B cell (primary cell): ENCODE data around the gene WWTR1. TPM values are rescaled to one million over a fixed set of nuclear protein-coding genes. Genes with fewer than 3 reads are reported as not detected.

Experiments
- ATAC-seq: fragments of 200-7000 bp; cut with Tn5 transposase; one replicate; pipeline ENCODE4 v1.10.0; 2021; ENCODE audit warnings: low read depth, mild to moderate bottlenecking, moderate number of reproducible peaks, moderate library complexity
- CTCF ChIA-PET: fragments of 350-600 bp; sonication (Branson Sonifier 250); formaldehyde crosslinking; loops from one replicate; lab custom pipeline; 2021; ENCODE audit warnings: antibody characterized with exemption, inconsistent platforms; lab: Charles Lee
- POLR2A ChIA-PET: fragments of 350-600 bp; sonication (Branson Sonifier 250); formaldehyde crosslinking; loops from one replicate; lab custom pipeline; 2021; ENCODE audit warnings: antibody characterized with exemption; lab: Charles Lee
- DNase-seq: peaks from one replicate; pipeline ENCODE4 v3.0.0; 2013
- H2AFZ ChIP-seq: 2 replicates; pipeline ENCODE4 v1.6.1; 2012; ENCODE audit warnings: mild to moderate bottlenecking, low read depth, low read length; ENCODE audit not compliant: insufficient read depth, poor library complexity, severe bottlenecking
- H3K27ac ChIP-seq, 2 donors: 1 replicate in 1 of 2; 2 replicates in 1 of 2; pipeline ENCODE4 v1.5.1; 2012 to 2013; ENCODE audit warnings: low read length in 2 of 2, mild to moderate bottlenecking in 2 of 2, moderate library complexity in 1 of 2
- H3K27me3 ChIP-seq, 4 experiments: fragments of 200-600 bp in 1 of 4; sonication (generic) in 1 of 4; replicated peaks in 1 of 4; 1 replicate in 2 of 4; 2 replicates in 2 of 4; pipeline versions ENCODE4 v1.6.1 to v1.7.0; 2013 to 2016; ENCODE audit warnings: low read length in 3 of 4, mild to moderate bottlenecking in 2 of 4, mixed read lengths in 1 of 4, moderate library complexity in 1 of 4; ENCODE audit not compliant: insufficient read depth in 4 of 4, control insufficient read depth in 3 of 4; ENCODE audit errors: control extremely low read depth in 1 of 4
- H3K36me3 ChIP-seq, 2 experiments: replicated peaks in 1 of 2; 1 replicate in 1 of 2; 2 replicates in 1 of 2; pipeline versions ENCODE4 v1.6.1 to v1.7.1; 2013; ENCODE audit warnings: low read length in 1 of 2; ENCODE audit not compliant: insufficient read depth in 2 of 2, control insufficient read depth in 1 of 2; ENCODE audit errors: control extremely low read depth in 1 of 2, extremely low read depth in 1 of 2
- H3K4me1 ChIP-seq, 2 donors: fragments of 200-600 bp in 1 of 2; sonication (generic) in 1 of 2; 1 replicate in 1 of 2; 2 replicates in 1 of 2; pipeline versions ENCODE4 v1.5.1 to v1.6.1; 2013 to 2017; ENCODE audit warnings: low read length in 2 of 2; ENCODE audit not compliant: control insufficient read depth in 2 of 2, insufficient read depth in 2 of 2
- H3K4me2 ChIP-seq: replicated peaks from 2 replicates; pipeline ENCODE3; 2012; ENCODE audit warnings: mild to moderate bottlenecking, low read depth, low read length; ENCODE audit not compliant: poor library complexity, severe bottlenecking
- H3K4me3 ChIP-seq, 5 experiments: fragments of 200-600 bp in 1 of 5; sonication (generic) in 1 of 5; 1 replicate in 3 of 5; 2 replicates in 2 of 5; pipeline versions ENCODE4 v1.5.1 to v1.7.0; 2011 to 2016; ENCODE audit warnings: low read length in 4 of 5, mild to moderate bottlenecking in 4 of 5, low read depth in 2 of 5, control low read depth in 1 of 5, moderate library complexity in 1 of 5; ENCODE audit not compliant: insufficient read depth in 1 of 5; ENCODE audit errors: control extremely low read depth in 1 of 5, extremely low read depth in 1 of 5
- H3K79me2 ChIP-seq: fragments of 200-600 bp; sonication (generic); one replicate; pipeline ENCODE4 v1.6.0; 2016; ENCODE audit warnings: low read length; ENCODE audit not compliant: control insufficient read depth, insufficient read depth
- H3K9ac ChIP-seq: fragments of 200-600 bp; sonication (generic); 2 replicates; pipeline ENCODE4 v1.6.1; 2017; ENCODE audit warnings: mild to moderate bottlenecking, low read length, moderate library complexity
- H3K9me3 ChIP-seq, 3 donors: one replicate each; pipeline versions ENCODE4 v1.6.1 to v1.7.1; 2013; ENCODE audit warnings: low read length in 2 of 3; ENCODE audit not compliant: control insufficient read depth in 2 of 3, insufficient read depth in 1 of 3; ENCODE audit errors: control extremely low read depth in 1 of 3
- H4K20me1 ChIP-seq: 2 replicates; pipeline ENCODE4 v1.6.0; 2012; ENCODE audit warnings: mild to moderate bottlenecking, low read length; ENCODE audit not compliant: insufficient read depth, control insufficient read depth, poor library complexity, severe bottlenecking
- H3K27ac Mint-ChIP-seq: one replicate; pipeline ENCODE4 v1.8.0; 2021; ENCODE audit warnings: mixed read lengths
- H3K27me3 Mint-ChIP-seq: one replicate; pipeline ENCODE4 v1.8.0; 2021; ENCODE audit warnings: mixed read lengths
- H3K4me1 Mint-ChIP-seq: one replicate; pipeline ENCODE4 v1.8.0; 2021; ENCODE audit warnings: mixed read lengths
- H3K4me3 Mint-ChIP-seq: one replicate; pipeline ENCODE4 v1.8.0; 2021; ENCODE audit warnings: mixed read lengths
- H3K9me3 Mint-ChIP-seq: one replicate; pipeline ENCODE4 v1.8.0; 2022; ENCODE audit warnings: mixed read lengths; ENCODE audit not compliant: insufficient read depth
- EZH2 ChIP-seq: IDR thresholded peaks from 2 replicates; pipeline ENCODE4 v1.6.1; 2012; ENCODE audit warnings: borderline replicate concordance, low read depth, mild to moderate bottlenecking, moderate library complexity, low read length; ENCODE audit not compliant: insufficient read depth, poor library complexity, severe bottlenecking
- WGBS: methylation state at CpG from one replicate; pipeline ENCODE4 v1.1.5; 2013; ENCODE audit warnings: missing lambda C conversion rate; ENCODE audit not compliant: insufficient coverage; 5-methylcytosine and 5-hydroxymethylcytosine counted together
- intact Hi-C: fragments of 100-400 bp; cut with micrococcal nuclease; formaldehyde crosslinking; loops from one replicate; pipeline ENCODE4 v1.10.0; 2022
- polyA plus RNA-seq: library from polyadenylated mRNA; depleted of rRNA; stranded (reverse); fragments of >200 nt; gene quantifications from 2 replicates; pipeline ENCODE4 v1.2.3, GENCODE V29; 2012
- total RNA-seq, 2 donors: library from RNA; stranded (reverse); fragments of 120-200 nt in 1 of 2; gene quantifications; 1 replicate in 1 of 2; 2 replicates in 1 of 2; pipeline versions ENCODE4 v1.2.3 to v1.2.4, GENCODE V29; 2013 to 2022
- TF ChIP-seq, protein P1 (sequence below): fragments of 200-600 bp; IDR thresholded peaks from one replicate; pipeline ENCODE4 v1.8.0; 2022; ENCODE audit warnings: antibody characterized with exemption, mild to moderate bottlenecking

The WWTR1 gene
- total and polyA plus RNA-seq, 2 donors (not counting 1 experiment from before 2014, with no cell fraction given) = 0.79 to 2.3 TPM

DNA sequence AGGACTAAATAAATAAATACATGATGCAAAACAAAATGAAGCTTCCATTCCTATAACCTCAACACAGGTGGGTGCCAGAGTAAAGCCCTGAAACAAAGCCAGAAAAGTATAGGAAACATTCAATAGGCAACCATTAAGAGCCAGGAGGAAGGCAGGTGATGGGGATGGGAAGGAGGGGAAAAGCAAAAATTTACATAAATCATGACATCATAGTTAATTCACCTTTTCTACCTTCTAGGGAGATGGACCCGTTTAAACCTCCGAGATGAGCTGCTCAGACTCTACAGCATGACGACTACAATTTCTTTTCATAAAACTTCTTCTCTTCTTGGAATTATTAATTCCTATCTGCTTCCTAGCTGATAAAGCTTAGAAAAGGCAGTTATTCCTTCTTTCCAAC lies 155.4 kb downstream of the WWTR1 start:
- H3K79me2 ChIP-seq = no peaks in the 10 kb centered on the region
- no peaks in the 10 kb centered on the region for H3K36me3 ChIP-seq
- H3K9ac ChIP-seq = no peak overlapping the region
- Mint-ChIP-seq H3K27ac (no peak overlapping the region), H3K9me3 (no peaks in the 10 kb centered on the region), H3K4me1 (no peaks in the 10 kb centered on the region), H3K27me3 (peaks cover 11% of the 10 kb centered on the region), H3K4me3 (no peak overlapping the region)
- H3K4me1 ChIP-seq = peaks cover under 1% of the 10 kb centered on the region in 2 donors
- no peak overlapping the region for H3K27ac ChIP-seq
- intact Hi-C loops = no loop called here
- no peak overlapping the region for H3K4me2 ChIP-seq
- CTCF ChIA-PET = interaction anchor here (1.1 kb wide), 1 partner anchor 12 kb away, joined by 3 read pairs; no protein-coding TSS in a partner anchor
- H2AFZ ChIP-seq = no peak overlapping the region
- POLR2A ChIA-PET = no interaction called here
- H3K4me3 ChIP-seq = no peak overlapping the region
- no peaks in the 10 kb centered on the region for H3K9me3 ChIP-seq
- H4K20me1 ChIP-seq = no peaks in the 10 kb centered on the region
- TF ChIP-seq, protein P1, sequence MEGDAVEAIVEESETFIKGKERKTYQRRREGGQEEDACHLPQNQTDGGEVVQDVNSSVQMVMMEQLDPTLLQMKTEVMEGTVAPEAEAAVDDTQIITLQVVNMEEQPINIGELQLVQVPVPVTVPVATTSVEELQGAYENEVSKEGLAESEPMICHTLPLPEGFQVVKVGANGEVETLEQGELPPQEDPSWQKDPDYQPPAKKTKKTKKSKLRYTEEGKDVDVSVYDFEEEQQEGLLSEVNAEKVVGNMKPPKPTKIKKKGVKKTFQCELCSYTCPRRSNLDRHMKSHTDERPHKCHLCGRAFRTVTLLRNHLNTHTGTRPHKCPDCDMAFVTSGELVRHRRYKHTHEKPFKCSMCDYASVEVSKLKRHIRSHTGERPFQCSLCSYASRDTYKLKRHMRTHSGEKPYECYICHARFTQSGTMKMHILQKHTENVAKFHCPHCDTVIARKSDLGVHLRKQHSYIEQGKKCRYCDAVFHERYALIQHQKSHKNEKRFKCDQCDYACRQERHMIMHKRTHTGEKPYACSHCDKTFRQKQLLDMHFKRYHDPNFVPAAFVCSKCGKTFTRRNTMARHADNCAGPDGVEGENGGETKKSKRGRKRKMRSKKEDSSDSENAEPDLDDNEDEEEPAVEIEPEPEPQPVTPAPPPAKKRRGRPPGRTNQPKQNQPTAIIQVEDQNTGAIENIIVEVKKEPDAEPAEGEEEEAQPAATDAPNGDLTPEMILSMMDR = no peak
- no peak for TF ChIP-seq EZH2
- H3K27me3 ChIP-seq = peaks cover 0 to 5% (median 1%) of the 10 kb centered on the region in 4 experiments
- 71% methylated on average over 3 of the region's 3 CpGs for WGBS
- no peak for ATAC-seq
- no peak for DNase-seq

DNA sequence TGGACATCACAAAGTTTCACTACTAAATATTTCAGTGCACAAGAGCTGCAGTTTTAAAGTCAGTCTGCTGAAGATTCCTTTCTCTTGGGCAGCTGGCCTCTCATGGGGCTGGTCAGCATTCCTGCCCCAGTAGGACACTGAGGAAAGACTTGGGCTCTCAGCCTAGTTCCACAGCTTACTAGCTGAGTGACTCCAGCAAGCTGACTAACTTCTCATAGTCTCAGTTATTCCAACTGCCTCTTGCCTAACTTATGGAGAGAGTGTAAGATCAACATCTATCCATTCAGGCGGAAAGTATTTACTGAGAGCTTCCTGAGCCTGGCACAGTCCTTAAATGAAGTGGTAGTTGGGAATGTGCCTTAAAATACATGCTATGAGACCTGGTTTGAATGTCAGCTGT lies 156.3 kb downstream of the WWTR1 start:
- Histone ChIP-seq H3K79me2 (no peaks in the 10 kb centered on the region), H3K4me3 (no peak overlapping the region), H3K27ac (no peak overlapping the region), H3K4me1 (no peaks in the 10 kb centered on the region), H2AFZ (no peak overlapping the region), H3K36me3 (no peaks in the 10 kb centered on the region), H3K27me3 (peaks cover 0 to 5% (median 0%) of the 10 kb centered on the region in 4 experiments), H3K9ac (no peak overlapping the region), H3K9me3 (no peaks in the 10 kb centered on the region), H4K20me1 (no peaks in the 10 kb centered on the region), H3K4me2 (no peak overlapping the region)
- Mint-ChIP-seq H3K4me1 (no peaks in the 10 kb centered on the region), H3K27ac (no peak overlapping the region), H3K4me3 (no peak overlapping the region), H3K9me3 (no peaks in the 10 kb centered on the region), H3K27me3 (peaks cover 11% of the 10 kb centered on the region)
- DNase-seq (no peak), ATAC-seq (no peak)
- POLR2A ChIA-PET = no interaction called here
- intact Hi-C loops = no loop called here
- WGBS = no CpG with 5 or more reads among the region's 1 CpG
- TF ChIP-seq EZH2 = no peak
- CTCF ChIA-PET = interaction anchor here (1.1 kb wide), 1 partner anchor 11 kb away, joined by 3 read pairs; no protein-coding TSS in a partner anchor
